HL-60/S4 (cell line): Measurements from ENCODE around the gene ZFYVE28.

Experiments
- in situ Hi-C: fragments of 300-500 bp; cut with MboI; formaldehyde crosslinking; loops from 2 replicates; pipeline ENCODE4 v1.14.3; 2022; ENCODE audit warnings: low sequenced_read_pairs

ZFYVE28 gene

DNA sequence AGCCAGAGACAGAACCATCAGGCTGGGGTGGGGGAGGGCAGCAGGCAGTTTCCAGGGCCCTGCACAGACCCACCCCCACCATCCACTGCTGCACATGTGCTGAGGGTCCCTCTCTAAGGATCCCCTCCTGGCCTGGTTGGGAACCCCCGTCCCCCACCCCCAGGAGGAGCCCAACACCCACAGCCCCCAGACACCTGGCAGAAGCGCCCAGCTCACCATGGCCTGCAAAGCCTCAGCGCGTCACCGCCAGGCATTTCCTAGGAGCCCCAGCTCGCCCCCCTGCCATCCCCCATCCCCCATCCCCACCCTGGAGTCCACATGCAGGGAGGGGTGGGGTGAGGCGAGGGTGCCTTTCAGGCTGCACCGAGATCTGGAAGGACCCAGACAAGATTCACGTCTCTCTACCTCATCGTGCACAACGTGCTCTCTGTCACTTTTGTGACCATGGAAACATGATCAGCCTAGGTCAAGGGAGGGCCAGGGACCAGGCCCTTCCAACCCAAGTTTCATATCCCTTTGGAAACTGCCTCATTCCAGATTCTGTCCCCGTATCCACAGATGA lies 165.8 kb downstream of the ZFYVE28 start:
- in situ Hi-C loops, result no loop called here

DNA sequence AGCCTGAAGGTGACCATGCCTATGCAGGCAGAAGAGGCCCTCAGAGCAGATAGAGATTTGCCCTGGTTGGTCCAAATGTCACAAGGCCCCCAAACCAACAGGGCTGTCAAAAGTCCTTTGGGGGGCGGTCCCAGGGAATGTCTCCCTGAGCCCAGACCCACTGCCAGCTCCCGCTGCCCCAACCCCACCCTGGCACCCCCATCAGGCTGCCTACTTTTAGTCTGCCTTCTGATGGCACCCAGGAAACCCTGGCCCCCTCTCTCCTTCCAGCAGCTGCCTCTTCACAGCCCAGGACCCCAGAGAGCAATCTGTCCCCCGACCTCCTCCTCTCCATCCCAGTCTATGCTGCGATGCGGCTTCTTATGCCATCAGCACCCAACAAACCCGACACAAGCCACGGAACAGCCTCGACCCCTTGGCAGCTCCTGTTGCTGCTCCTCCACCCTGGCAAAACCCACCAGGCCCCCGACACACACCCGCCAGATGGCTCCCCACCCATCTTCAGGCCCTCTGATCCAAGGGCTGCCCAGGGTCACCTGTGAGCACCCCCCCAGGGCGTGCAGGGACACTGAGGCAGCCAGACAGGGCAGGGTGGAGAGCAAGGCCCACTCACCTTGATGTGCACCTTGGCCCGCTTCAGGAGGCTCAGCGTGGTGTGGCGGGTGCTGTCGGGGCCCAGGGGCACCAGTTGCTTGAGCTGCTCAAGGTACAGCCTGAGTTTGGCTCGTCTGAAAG lies 166.5 kb downstream of the ZFYVE28 start:
- in situ Hi-C loops, result no loop called here

DNA sequence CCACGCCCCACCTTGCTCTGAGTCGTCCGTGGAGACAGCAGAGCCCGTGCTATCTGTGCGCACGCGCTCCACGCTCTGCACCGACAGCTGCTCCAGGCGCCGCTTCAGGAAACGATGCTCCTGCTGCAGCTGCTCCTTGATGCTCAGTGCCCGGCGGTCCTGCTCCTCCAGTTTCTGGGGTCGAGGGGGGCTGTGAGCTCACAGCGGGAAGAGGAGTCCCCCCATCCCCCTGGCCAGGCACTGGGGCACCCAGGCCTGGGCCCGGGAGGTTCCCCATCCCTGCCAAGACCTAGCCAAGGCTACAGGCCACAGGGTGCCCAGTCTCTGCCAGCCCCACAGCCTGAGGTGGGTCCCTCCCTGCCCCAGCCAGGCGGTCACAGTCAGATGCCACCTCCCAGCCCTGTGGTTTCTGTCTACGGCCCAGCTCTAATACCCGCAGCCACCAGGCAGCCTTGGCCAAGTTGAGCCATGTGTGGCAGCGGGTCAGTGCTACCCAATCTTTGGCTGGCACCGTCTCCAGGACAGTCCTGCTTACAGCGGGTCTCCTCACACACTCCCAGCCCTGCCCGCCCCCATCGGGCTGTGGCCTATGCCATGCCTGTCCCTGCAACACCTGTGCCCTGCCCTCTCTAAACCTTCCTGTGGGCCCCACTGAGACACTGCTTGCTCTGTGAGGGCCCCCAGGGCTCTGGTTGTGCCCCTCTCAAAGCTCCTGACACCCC lies 167.2 kb downstream of the ZFYVE28 start:
- in situ Hi-C loops, result no loop called here

DNA sequence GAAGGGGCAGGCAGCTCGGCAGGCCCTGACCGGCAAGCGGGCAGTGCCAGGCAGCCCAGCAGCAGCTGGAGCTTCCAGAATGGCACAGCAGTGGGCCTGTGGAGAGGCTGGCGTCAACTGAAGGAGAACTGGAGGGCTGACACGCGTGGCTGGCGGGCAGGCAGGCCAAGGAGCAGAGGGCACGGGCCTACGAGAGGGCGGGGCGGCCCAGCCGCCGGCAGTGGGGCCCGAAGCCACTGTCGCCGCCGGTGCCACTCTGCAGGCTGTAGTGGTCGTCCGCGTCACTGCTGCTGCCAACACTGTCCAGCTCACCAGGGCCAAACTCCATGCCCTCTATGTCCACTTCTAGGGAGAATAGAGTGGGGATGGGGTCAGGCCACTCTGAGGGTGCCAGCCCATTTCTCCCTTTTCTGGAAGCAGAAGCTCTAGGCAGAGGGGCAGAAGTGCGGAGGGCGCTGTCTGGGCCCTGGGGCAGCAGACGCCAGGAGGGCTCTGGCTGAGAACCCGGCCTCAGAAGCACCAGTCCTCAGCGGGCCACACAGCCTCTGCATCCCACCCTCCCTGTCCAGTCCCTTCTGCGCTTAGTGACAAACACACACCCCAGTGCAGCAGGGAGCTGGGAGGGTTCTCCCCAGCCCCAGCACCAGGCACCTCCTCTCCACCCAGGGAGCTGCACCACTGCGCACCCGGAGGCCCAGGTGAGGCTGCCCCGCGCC lies 167.9 kb downstream of the ZFYVE28 start:
- in situ Hi-C loops, result no loop called here

- in situ Hi-C loops, result no loop called here
These were observed 168.7 kb downstream of the ZFYVE28 start for GRCh38 chr4:2249526-2250356.

- in situ Hi-C loops, result no loop called here
These were observed 169.6 kb downstream of the ZFYVE28 start for GRCh38 chr4:2248821-2249261.

- in situ Hi-C loops, result no loop called here
These were observed 170.2 kb downstream of the ZFYVE28 start for GRCh38 chr4:2248044-2248780.

- in situ Hi-C loops, result no loop called here
These were observed 171.1 kb downstream of the ZFYVE28 start for GRCh38 chr4:2247128-2248043.

- in situ Hi-C loops, result no loop called here
These were observed 171.9 kb downstream of the ZFYVE28 start for GRCh38 chr4:2246384-2247127.

DNA sequence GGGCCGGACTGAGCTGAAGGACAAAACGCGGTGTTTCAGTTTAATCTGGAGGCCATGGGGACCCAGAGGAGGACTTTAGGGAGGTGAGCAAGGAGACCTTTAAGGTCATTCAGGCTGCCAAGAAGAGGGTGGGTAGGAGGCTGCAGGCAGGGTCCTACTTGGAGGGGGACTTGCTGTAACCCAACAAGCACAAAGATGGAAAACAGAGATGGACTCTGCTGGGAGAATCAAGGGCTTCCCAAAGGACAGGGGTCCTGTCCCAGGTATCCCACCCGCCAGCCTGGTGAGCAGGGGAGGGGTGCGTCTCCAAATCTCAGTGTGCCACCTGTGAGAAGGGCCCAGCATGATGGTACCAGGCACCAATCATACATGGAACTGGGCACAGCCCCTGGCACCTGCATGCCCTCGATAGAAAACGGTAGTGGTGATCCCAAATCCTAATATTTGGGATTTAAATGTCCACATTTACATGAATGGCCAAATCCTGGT lies 172.6 kb downstream of the ZFYVE28 start:
- in situ Hi-C loops, result no loop called here

DNA sequence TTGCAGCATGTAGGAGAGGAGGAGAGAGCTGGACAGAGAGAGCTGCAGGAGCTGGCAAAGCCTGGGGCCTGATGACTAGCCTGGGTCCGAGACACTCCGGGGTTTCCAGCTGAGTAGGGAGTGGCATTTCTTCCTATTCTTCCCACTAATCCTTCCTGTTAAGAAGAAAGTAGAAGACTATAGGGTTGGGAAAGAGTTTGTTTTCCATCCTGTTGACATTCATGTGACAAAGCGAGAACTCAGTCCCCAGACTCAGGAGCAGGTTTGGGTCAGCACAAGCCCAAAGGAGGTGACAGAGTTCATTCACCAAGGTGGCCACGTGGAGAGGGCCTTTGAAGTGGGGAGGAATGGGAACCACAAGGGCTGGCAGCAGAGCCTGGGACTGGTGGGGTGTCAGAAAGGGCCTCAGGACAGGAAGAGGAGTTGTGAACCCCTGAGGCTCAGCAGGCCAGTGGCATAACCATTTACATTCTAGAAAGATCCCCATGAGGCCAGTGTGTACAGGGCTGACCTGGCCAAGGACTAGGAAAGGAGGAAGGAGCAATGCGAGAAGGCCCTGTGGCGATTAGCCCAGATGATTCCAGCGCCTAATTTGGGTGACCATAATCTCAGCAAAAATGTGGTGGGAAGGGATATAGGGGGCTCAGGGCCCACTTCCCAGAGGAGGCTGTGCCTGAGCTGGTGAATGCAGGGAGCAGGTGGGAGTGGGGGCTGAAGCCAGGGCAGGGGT lies 173.2 kb downstream of the ZFYVE28 start:
- in situ Hi-C loops, result no loop called here

- in situ Hi-C loops, result no loop called here
These were observed 174.6 kb downstream of the ZFYVE28 start for GRCh38 chr4:2243681-2244380.

GRCh38 chr4:2241410-2242353 lies 176.8 kb downstream of the ZFYVE28 start, which contains the start of the genes HAUS3 and POLN:
HAUS3 (minus strand) TSS chr4:2242121; CDS start chr4:2240946, 1,175 bp downstream.
POLN (minus strand) TSS chr4:2242121; CDS start chr4:2229231, 12,890 bp downstream.
- in situ Hi-C loops, result no loop called here

DNA sequence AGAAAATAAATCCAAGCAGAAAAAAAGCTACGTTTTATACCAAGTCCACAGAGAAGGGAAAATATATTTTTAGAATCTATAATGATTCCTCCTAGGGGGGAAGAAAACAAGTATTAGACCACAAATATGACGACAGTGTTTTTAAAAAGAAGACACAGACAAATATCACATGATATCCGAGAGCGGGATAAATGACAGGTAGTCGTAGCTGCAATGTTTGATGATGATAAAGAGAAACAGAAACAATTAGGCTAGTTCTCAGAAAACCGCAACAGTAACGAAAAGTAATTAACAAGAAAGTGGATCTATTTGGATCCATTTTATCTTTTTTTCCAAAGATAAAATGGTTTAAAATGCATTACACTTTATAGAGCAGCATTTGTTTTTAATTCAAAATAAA lies 177.4 kb downstream of the ZFYVE28 start:
- in situ Hi-C loops, result no loop called here

DNA sequence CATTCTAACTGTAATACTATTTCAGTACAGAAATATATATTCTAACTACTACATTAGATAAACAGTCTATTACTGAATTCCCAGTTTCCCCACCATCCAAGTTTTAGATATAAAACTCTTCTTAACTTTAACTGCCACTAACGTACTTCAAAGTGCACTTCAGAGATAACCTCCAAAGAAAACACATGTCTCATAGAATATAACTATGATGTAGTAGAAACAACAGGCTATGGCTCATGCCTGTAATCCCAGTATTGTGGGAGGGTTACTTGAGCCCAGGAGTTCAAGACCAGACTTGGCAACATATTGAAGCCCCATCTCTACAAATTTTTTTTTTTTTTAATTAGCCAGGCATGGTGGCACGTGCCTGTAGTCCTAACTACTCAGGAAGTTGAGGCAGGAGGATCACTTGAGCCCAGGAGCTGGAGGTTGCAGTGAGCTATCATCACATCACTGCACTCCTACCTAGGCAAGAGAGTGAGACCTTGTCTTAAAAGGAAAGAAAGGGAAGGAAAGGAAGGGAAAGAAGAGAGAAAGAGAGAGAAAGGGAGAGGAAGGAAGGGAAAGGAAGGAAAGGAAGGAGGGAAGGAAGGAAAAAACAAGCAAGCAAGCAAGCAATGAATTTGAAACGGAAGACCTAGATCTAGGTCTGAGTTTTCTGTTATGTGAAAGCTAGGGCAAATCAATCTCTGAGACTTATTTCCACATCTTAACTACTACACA lies 181.3 kb downstream of the ZFYVE28 start:
- in situ Hi-C loops, result no loop called here
